ENCODE measurements around the gene CXorf58.

- TF ChIP-seq POLR2A (IDR thresholded peaks at IDR 0.05) (no peak), CTCF (IDR thresholded peaks at IDR 0.05) (no peak)
Measured at GRCh38 chrX:23887918-23888317, 19.9 kb upstream of the CXorf58 start.
